HG03280 (cell line): ENCODE data around the gene HLA-DMA.
A peak's percentile ranks its signal among the peaks of the same experiment; 100 is the strongest.

ENCODE experiments used
- ATAC-seq: cut with Tn5 transposase; IDR thresholded peaks from one replicate; pipeline ENCODE4 v1.9.1; 2021; ENCODE audit warnings: mild to moderate bottlenecking, moderate library complexity; ENCODE audit not compliant: unreplicated experiment

Gene HLA-DMA

DNA sequence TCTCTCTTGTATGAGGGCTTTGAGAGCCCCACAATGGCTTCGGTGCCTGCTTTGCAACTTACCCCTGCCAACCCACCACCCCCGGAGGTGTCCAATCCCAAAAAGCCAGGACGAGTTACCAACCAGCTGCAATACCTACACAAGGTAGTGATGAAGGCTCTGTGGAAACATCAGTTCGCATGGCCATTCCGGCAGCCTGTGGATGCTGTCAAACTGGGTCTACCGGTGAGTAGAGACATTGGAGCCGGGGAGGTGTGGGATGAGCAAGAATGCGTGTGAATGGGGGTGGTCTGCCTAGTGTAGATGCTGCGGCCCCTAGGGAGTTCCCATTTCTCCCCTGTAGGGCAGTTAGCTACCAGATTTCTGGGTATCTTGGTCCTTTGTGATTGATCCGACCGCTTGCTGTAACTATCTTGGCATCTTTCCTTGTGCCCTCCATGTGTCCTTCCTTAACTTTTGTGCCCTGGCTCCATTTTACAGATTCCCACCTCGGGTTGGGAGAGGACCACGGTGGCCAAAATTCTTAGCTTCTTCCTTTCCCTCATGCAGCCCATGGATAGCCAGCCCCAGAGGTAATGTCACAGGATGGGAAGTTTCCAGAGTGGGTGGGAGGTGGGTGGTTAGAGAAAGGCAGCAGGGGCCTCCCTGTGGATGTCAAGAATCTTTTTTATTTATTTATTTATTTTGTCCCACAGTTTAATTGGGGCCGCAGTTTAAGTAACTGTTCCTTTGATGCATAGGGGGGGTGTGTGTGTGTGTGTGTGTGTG, 21.8 kb upstream of the HLA-DMA start:
- no peak for ATAC-seq

DNA sequence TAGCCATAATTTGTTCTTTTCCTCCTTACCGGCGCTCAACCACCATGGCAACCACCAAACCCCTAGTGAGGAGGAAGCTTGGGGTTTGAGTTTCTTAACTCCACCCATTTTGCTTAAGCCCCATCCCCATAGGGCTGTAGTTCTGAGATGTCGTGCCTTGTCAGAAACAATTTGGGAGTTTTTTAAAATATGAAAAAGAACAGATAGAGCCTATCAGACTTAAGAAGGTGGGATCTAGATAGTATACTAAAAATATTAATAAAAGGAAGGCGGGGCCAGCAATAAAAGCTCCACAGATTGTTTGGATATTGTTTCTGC, 21.1 kb upstream of the HLA-DMA start:
- ATAC-seq: no peak

DNA sequence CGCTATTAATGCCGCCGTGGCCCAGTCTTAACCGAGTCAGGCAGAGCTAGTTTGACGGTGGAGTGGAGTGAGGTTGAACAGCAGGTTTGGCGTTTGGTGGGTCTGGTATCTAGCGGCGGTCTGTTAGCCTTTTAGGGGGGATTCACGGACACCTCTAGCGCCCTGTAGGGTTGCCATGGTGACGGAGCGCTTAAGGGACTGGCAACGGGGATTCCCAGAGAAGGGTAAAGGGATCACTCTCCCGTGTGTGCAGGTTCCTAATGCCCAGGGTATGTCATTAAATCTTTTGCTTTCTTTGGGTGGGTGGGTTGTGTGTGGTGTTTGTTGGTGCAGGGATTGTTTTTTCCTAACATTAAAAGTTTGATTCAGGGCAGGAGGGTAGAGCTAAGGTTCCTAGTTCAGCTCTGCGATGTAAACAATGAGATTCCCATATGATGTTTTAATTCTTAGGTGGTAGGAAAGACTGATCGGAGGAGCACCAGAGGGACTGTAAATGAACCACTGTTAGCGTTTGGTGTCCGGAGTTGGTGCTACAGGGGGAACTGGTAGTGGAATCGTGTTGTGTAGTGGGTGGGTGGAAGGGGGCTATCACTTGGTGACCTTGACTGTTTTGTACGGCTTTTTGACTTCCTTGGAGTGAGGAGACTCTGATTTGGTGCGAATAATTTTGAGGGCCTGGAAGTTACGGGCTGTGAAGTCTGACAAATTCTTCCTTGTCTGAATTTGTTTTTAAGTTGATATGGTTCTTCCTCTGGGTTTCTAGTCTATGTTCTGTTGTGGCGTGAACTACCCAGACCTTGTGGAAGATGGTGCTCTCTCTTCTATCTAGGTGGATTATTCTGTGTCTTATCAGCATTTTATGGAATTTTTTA, 20.5 kb upstream of the HLA-DMA start:
- no peak for ATAC-seq

DNA sequence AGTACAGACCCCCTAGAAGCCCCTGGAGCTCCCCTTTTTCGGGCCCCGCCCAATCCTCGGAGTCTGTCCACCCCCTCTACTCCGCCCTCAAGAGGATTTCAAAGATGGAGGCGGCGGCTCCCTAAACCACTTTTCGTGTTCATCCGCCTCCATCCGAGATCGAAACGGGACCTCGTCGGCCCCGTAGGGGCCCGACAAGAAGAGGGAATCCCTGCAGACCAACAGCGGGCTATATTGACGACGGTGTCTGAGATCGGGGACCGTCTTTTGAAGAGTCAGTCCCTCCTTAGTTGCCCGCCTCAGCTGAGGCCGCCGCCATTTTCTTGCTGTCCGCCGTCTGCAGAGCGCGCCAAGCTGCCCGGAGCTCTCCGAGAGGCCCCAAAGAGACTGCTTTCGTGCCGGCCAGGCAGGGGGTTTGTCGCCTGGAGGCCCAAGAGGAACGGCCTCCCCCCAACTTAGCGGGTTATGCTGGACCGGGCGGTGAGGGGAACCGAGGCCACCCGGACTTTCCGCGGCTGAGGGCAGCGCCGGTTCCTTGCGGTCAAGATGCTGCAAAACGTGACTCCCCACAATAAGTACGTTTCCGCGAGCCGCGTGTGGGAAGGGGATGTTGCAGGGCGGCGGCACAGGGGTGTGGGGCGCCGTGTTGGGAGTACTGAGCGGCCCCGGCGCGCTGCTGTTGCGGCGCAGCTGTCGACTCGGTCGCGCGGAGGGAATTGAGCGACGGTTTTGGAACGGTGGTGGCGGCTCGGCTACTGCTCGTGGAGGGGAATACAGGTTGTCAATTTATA, 19.7 kb upstream of the HLA-DMA start:
- ATAC-seq: no peak

DNA sequence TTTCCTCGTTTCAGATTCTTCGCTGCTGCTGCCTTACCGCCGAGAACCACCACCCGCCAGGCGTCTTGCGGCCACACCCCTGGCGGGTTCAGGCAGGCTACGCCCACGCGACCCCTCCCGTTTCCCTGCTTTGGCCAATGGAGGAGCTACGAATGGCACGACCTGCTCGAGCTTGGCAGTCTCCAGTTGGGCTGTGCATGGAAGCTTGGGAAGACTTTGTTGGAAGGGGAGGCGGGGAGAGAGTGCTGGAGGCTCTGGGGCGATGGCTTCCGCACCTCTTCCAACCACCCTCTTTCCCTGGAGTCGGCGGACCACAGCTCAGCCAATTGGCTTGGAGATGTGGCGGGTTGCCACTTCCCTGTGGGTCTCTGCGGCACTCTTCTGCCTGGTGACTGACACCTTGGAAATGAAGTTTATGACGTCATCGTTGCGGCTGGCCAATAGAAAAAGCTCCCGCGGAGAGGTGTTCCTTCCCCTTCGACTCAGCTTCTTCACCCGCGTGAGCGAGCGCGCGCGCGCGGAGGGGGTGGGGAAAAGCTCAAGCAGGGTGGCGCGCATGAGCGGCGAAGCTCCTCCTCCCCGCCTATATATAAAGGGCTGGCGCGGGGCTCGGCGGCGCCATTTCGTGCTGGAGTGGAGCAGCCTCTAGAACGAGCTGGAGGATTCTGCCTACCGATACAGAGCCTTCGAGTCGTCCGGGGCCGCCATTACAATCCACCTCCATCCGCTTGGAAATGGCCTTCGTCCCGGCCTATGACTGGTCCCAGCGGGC, 18.9 kb upstream of the HLA-DMA start:
- peak; percentile 46 for ATAC-seq

DNA sequence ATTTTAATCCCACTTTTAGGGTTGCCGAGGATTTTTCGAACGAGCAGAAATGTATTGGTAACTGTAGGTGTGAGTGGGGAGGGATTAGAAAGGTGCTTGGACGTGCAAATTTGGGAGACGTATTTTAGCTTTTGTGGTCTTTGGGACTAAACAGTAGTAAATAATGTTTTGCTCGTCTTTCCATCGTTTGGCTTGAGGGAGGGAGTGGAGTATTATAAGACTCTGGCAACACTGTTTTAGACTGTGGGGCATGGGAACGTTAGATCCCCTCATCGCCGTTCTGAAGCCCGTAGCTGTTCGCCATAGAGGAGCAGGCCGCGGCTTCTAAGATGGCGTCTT, 18.3 kb upstream of the HLA-DMA start:
- no peak for ATAC-seq

DNA sequence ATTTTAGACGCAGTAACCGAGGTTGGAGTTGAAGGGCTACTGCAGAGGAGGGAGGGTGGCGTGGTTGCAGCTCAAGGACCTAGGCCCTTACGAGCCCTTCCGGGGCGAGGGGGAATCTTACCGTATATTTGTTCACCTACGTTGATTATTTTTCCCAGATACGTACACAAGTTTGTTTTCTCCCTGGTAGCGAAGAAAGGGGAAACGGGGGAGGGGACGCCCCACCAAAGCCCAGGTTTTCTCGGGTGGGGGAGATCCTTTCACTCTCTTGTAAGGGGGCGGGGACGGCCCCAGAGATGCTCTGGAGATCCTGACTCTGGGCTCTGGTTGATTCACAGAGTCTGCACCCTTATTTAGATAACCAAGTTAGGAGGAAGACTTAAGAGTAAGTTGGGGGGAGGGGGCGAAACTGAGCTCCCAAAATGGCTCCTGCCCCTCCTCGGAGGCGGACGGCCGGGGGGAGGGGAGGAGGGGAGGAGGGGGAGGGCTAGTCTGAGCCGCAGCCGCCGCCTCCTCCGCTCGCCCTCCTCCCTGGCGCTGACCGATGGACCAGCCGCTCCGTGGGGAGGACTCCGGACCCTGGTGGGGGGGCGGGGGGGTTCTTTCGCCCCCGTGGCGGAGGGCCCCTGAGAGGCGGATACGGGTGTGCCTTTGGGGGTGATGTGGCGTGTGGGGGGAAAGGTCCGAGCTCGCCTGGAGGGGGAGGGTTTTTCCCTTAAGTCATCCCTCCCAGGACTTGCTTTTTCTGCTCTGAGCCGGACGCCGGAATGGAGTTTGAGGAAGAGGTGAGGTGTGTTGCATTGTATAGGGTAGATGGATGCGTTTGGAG, 17.7 kb upstream of the HLA-DMA start:
- ATAC-seq: no peak

DNA sequence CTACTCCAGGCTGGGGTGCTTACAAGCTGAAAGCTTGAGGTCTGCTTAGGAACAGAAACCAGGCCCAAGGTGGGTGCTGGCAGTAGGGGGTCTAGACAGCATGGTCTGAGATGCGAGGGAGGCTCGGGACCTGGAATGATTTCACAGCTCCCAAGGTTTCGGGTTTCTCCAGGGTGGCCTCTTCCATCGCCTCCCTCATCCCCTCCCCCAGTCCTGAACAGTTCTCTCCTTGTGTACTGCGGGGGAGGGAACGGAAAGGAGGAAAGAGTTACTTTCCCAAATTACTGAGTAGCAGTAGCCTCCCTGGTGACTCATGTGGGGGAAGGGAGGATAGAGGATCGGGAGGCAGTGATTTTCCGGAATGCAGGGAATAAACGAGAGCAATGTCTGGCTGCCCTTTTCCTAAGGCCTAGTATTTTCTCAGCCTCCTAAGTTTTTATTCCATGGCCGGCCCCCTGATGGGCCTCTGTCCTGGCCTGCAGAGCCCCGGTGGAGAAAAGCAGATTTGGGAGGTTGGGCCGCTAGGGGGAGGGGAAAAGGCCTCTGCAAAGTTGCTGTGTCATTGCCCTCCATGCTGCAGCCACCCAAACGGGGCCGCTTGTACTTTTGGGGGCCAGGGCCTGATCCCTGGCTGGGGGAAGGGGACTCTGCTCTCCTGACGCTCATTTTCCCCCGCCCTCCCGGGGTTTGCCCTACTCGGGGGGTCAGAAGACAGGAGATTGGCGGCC, 17.0 kb upstream of the HLA-DMA start:
- no peak for ATAC-seq

DNA sequence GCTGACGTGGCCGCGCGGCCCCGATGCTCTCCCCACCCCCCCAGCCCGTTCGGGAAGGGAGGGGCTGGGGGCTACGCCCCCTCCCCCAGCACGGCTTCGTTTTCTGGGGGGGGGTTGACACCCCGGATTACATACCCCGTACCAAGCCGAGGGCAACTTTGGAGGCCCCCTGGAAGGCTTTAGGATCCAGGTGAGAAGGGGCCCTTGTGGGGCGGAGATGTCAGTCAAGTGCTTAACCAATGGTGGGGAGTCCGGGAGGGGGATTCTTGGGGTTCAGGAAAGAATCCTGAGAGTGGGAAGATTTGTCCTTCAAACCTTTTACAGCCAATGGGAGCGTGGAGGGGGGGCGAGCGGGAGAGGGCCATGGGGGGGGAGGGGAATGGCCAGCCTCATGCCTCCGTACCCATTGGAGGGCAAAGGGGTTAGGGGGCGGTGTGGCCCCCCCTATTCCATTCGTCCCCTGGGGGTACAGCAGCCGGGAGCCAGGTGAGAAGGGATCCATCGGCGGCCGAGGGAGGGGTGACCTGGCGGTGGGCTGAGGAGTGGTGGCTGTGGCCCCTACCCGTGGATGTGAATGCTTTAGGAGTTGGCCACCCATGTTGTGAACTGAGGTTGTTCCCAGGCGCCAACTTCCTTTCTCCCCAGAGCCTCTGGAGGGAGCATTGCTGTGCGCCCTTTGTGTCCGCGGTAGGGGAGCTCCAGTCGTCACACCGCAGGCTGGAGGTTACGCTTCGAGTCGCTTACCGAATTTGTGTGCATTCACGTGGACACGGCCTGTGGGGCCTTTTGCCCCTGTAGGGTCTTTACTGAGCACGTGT, 16.2 kb upstream of the HLA-DMA start:
- ATAC-seq: no peak

DNA sequence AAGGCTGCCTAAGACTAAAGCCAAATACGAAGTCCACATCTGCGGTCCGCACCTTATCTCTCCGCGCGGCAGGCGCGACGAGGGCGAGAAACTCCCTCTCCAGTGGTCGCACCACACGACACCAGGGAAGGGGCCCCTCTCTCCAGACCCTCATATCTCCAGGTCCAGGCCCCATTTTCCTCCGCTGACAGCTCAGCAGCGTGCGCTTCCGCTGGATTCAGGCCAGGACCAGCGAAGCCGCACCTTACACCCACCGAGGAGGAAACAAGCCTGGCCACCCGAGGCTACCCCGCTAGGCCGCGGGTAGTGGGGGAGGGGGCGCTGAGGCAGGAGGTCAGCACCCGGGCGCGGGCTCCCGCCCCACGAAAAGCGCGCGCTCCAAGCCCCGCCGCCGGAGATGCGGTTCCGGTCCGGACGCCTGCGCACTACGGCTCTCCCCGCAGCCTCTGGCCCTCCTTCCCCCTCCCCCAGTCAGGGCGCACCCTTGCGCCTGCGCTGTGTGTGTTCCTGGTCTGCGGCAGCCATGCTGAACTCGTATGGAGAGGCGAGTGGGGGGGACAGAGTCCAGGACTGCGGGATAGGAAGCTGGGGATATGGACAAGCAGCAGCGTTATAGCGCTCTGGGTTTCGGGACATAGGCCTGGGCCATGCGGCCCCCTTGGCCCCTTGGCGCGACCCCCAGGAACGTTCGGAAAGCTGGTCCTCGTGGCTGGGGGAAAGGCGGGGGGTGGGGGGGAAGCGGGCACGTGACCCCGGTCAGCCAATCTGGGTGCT, 15.4 kb upstream of the HLA-DMA start, which contains the start of gene BRD2:
TSS of gene BRD2 (plus strand) at position 502 of the 774 bp plus-strand sequence. CDS start 4,305 bp downstream, outside the sequence.
- ATAC-seq: peak; percentile 38

DNA sequence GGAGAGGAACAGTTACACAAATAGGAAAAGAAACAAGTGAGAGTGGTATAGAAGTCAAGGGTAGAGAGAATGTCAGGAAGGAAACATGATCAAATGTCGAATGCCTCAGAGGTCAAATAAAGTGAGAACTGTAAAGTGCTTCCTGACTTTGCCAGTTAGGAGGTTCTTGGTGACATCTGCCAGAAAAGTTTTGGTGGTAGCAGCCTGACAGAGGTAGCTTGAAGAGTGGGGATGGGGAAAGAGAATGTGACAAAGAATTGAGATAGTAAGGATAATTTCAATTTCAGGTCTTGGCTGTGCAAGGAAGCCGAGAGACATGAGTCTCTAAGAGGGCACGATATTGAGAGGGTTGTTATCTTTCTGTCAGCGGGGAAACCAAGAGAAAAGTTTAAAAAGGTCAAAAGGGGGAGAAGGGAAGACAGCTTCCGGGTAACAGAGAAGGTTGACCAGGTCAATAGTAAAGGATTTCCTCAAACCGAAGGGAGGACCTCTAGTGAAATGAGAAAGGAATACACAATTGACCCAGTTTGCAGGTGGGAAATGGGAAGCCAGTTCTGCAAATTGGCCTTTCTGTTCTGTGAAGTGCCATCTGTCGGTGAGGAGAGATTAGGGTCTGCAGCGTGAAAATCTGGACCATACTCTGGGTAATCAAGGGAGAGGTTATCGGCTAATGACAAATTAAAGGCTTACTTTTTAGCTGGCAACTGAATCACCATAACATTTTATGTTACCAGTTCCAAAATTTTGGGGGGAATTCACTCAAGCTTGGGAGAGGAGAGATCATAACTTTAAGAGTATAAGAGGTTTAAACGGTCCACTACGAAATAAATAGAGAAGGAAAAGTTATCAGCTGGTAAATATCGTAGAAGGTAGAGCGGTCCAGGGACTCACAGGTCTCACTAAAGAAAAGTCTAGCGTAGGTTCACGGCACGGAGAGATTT, 14.5 kb upstream of the HLA-DMA start:
- ATAC-seq: no peak

DNA sequence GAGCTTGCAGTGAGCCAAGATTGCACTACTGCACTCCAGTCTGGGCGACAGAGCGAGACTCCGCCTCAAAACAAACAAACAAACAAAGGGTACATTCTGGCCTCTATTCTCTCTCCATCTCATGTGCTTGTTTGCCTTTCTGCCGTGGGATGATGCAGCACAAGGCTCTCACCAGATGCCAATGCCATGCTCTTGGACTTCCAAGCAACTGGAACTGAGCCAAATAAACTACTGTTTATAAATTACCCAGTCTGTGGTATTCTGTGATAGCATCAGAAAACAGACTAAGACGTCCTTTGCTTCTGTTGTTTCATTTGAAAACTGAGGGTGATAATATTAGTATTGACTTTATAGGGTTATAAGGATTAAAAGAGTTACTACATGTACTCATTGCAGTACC, 11.9 kb upstream of the HLA-DMA start:
- no peak for ATAC-seq

DNA sequence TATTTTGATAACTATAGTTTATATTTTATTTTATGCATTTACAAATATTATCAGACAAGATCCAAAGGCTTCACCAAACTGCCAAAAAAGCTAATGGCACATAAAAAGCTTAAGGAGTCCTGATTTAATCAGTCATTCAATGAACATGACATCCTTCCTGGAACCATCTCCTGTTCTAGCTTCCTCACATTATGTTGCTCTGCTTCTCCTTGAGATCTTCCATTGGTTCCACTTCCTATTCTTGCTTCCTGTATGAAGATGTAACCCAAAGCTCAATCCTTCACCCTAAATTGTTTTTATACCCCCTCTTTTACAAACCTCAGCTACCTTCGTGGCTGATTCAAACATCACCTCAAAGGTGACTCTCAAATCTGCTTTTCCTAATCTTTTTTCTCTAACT, 11.0 kb upstream of the HLA-DMA start:
- ATAC-seq: no peak

DNA sequence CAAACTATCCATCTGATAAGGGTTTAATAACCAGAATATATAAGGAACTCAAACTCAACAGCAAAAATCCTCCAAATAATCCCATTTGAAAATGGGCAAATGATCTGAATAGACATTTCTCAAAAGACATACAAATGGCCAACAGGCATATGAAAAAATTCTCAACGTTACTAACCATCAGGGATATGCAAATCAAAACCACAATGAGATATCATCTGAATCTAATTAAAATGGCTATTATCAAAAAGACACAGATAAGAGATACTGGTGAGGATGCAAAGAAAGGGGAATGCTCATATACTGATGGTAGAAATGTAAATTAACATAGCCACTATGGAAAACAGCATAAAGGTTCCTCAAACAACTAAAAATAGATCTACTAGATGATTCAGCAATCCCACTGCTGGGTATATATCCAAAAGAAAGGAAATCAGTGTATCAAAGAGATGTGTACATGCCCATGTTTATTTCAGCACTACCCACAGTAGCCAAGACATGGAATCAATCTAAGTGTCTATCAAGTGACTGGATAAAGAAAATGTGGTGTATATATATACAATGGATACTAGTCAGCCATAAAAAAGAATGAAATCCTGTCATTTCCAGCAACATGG, 9.4 kb upstream of the HLA-DMA start:
- no peak for ATAC-seq

DNA sequence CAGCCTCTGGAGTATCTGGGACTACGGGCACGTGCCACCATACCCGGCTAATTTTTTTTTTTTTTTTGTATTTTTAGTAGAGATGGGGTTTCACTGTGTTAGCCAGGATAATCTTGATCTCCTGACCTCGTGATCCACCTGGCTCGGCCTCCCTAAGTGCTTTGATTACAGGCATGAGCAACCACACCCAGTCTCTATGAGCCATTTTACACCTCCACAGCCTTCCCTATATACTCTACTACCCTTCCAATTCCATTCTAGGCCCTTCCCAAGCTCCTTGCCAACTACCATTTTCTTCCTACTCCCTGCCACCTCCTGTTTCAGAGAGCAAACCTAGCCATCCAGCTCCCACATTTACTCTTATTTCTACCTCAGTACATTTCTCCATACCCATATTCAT, 7.7 kb upstream of the HLA-DMA start:
- no peak for ATAC-seq

DNA sequence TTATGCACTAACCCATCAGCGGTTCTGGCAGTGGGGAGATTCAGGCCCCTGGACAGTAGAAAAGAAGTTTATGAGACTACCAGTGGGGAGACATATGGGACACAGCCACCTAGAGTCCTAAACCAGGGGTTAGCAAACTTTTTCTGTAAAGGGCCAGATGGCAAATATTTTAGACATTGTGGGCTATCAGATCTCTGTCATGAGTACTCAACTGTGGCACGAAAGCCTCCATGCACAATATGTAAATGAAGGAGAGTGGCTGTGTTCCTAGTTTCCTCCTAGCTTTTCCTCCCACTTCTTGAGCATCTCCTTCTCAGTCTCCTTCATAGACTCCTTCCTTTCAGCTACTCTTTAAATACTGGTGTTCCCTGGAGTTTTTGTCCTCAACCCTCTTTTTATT, 3.3 kb upstream of the HLA-DMA start:
- no peak for ATAC-seq
